BJ (cell line): ENCODE measurements around the gene GNL1. TPM values are rescaled to one million over a fixed set of nuclear protein-coding genes. Genes with fewer than 3 reads are reported as not detected.
"Not testable (repeated sequence)": the region's sequence is repeated elsewhere in the genome, so short reads cannot be mapped to it uniquely, and the experiment has no call there.

ENCODE experiments used
- CTCF ChIA-PET: fragments of 350-600 bp; formaldehyde crosslinking; extraction: SDS; loops from one replicate; lab custom pipeline; 2021; ENCODE audit warnings: antibody characterized with exemption, inconsistent platforms; lab: Yijun Ruan, JAX
- POLR2A ChIA-PET: fragments of 300-600 bp; sonication (Branson Sonifier 250); formaldehyde crosslinking; extraction: SDS; loops from one replicate; lab custom pipeline; 2021; ENCODE audit warnings: antibody characterized with exemption; lab: Charles Lee
- DNase-seq: peaks from one replicate; pipeline ENCODE4 v3.0.0-alpha.2; 2011; ENCODE audit warnings: low read depth
- H3K27me3 ChIP-seq: 2 replicates; pipeline ENCODE4 v1.6.0; 2011; ENCODE audit warnings: low read length; ENCODE audit not compliant: control insufficient read depth, insufficient read depth
- H3K36me3 ChIP-seq: 2 replicates; pipeline ENCODE4 v1.5.1; 2011; ENCODE audit warnings: low read length; ENCODE audit not compliant: control insufficient read depth, insufficient read depth
- H3K4me3 ChIP-seq: 2 replicates; pipeline ENCODE4 v1.5.1; 2011; ENCODE audit warnings: low read depth, mild to moderate bottlenecking, control low read depth, low read length
- polyA plus RNA-seq: library from polyadenylated mRNA; depleted of rRNA; stranded (reverse); fragments of >200 nt; gene quantifications from 2 replicates; pipeline ENCODE4 v1.2.3, GENCODE V29; 2011
- TF ChIP-seq, protein P1 (sequence below): IDR thresholded peaks from 2 replicates; pipeline ENCODE4 v1.5.1; 2011; ENCODE audit warnings: low read depth, mild to moderate bottlenecking, control low read depth, inconsistent platforms, low read length, moderate library complexity; ENCODE audit not compliant: insufficient read depth

The GNL1 gene
- polyA plus RNA-seq, 1 experiment: 47.6 TPM

DNA sequence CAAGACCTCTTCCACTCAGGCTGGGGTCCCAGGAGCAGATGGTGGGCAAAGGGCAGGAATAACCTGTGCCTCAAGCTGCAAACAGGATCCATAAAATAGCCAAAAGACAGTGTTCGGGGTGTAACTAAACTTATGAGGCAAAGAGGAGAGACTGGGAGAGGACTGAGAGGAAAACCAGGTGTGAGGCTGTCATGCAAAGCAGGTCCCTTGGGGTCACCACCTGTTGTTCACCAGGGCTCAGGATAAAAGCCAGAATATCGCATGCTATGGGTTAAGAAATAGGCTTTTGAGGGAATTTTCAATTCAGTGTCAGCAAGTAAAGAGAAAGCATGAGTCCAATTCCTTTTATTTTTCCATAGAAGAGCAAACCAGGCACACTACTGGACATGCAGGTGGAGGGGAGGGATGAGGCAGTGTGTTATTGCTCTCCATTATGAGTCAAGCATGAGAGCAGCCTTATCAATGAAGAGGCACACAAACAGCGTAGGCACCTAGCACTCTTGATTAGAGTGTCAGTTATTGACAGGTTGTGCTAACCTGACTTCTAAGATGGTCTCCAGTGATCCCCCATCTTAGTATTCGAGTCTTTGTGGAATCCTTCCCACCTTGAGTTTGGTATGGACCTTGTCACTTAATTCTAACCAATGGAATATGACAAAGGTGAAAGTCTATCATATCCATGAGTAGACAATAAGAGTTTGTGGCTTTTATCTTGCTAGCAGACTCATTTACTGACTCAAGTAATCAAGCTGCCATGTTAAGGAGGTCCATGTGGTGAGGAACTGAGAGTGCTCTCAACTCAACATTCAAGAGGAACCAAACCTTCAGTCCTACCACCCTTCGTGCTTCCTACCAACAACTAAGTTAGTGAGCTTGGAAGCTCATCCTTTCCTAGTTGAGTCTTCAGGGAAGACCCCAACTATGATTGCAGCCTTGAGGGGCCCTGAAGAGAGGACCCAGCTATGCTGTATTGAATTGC lies 48.2 kb downstream of the GNL1 start:
- DNase-seq: no peak
- no peaks in the 10 kb centered on the region for H3K27me3 ChIP-seq
- no peaks in the 10 kb centered on the region for H3K36me3 ChIP-seq
- no peak overlapping the region for H3K4me3 ChIP-seq
- POLR2A ChIA-PET: no interaction called here
- CTCF ChIA-PET: interaction anchor here (0.7 to 2.5 kb wide), 4 partner anchors 8 to 24 kb away, joined by 3 to 7 read pairs (median 4); no protein-coding TSS in a partner anchor
- TF ChIP-seq, protein P1, sequence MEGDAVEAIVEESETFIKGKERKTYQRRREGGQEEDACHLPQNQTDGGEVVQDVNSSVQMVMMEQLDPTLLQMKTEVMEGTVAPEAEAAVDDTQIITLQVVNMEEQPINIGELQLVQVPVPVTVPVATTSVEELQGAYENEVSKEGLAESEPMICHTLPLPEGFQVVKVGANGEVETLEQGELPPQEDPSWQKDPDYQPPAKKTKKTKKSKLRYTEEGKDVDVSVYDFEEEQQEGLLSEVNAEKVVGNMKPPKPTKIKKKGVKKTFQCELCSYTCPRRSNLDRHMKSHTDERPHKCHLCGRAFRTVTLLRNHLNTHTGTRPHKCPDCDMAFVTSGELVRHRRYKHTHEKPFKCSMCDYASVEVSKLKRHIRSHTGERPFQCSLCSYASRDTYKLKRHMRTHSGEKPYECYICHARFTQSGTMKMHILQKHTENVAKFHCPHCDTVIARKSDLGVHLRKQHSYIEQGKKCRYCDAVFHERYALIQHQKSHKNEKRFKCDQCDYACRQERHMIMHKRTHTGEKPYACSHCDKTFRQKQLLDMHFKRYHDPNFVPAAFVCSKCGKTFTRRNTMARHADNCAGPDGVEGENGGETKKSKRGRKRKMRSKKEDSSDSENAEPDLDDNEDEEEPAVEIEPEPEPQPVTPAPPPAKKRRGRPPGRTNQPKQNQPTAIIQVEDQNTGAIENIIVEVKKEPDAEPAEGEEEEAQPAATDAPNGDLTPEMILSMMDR: no peak

DNA sequence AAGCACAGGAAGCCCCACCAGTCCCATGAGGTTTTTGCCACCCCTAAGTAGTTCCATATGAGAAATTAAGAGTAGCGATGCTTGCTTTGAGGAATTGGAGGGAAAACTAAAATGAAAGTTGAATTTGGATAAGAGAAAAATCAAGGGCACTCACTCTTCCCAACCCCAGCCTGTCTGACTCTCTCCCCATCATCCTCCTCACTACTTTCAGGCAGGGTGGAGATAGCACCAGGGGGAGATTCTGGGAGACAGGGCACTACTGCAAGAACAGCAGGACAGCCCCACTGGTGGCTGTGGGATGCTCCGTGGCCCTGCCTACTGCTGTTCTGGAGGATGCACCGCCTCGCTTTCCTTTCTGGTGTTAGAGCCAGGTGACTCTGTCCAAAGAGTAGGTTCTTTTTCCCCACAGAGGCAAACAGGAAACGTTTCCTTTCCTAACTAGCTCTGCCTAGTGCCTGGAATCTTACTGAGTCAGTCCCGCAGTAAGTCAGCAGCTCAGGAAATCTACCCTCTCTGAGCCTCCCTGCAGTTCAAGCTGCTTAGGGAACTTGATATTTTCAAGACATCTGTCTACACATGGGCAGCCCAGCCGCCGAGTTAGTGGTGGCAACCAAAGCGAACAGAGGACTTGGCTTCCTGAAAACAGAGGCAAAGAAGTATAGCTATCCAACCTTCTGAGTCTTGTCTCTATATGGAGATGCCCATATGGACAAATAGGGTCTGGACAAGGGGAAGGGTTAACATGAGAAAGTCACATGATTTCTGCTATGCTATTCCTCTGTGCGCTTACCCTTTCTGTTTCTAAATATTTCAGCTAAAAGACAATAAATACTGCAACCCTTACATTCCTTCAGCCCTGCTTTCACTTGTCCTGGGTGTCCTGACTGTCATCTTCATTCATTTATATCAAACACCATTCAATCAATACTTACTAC lies 55.6 kb downstream of the GNL1 start:
- TF ChIP-seq, protein P1: no peak
- CTCF ChIA-PET: interaction anchor here (0.5 to 1.7 kb wide), 9 partner anchors 8 to 151 kb away, joined by 3 to 11 read pairs (median 3); no protein-coding TSS in a partner anchor
- H3K4me3 ChIP-seq: no peak overlapping the region

DNA sequence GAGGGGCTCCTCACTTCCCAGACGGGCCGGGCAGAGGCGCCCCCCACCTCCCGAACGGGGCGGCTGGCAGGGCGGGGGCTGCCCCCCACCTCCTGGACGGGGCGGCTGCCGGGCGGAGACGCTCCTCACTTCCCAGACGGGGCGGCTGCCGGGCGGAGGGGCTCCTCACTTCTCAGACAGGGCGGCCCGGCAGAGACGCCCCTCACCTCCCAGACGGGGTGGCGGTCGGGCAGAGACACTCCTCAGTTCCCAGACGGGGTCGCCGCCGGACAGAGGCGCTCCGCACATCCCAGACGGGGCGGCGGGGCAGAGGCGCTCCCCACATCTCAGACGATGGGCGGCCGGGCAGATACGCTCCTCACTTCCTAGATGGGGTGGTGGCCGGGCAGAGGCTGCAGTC lies 57.6 kb downstream of the GNL1 start:
- CTCF ChIA-PET, H3K36me3 ChIP-seq, H3K4me3 ChIP-seq, DNase-seq, POLR2A ChIA-PET, H3K27me3 ChIP-seq: not testable (repeated sequence)

More for the DNA sequence above, 55.6 kb downstream of the GNL1 start:
- DNase-seq: no peak
- POLR2A ChIA-PET: no interaction called here
- Histone ChIP-seq H3K27me3 (no peaks in the 10 kb centered on the region), H3K36me3 (no peaks in the 10 kb centered on the region)

DNA sequence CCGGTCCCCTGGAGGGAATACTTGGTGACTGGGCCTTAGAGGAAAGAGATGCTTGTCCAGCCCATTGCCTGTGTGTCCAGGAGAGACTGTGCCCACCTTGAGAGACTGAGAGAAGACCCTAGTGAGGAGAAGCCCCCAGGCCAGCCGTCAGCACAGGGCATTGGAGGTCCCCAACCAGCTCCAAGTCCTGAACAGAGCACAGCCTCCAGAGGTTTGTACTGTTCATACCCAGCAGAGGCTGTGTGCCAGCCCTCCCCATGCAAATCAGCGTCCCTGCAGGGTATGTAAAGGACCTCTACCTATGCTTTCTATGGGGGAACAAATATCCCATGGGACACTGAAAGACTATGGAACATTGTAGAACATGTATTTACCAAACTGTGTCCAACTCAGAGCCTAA lies 58.6 kb downstream of the GNL1 start:
- ChIA-PET CTCF (interaction anchor here (1.9 to 2.4 kb wide), 2 partner anchors 43 to 47 kb away, joined by 4 to 9 read pairs; no protein-coding TSS in a partner anchor), POLR2A (no interaction called here)
- Histone ChIP-seq H3K27me3 (no peaks in the 10 kb centered on the region), H3K4me3 (no peak overlapping the region), H3K36me3 (peaks cover 9% of the 10 kb centered on the region)
- TF ChIP-seq, protein P1: no peak
- DNase-seq: no peak

DNA sequence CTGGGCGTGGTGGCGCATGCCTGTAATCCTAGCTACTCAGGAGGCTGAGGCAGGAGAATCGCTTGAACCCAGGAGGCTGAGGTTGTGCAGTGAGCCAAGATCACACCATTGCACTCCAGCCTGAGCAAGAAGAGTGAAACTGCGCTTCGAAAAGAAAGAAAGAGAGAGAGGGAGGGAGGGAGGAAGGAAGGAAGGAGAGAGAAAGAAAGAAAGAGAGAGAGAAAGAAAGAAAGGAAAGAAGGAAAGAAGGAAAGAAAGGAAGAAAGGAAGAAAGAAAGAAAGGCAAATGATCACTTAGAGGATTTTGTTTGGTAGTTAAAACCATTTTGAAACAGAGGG lies 59.1 kb downstream of the GNL1 start:
- DNase-seq, POLR2A ChIA-PET, H3K27me3 ChIP-seq, H3K4me3 ChIP-seq: not testable (repeated sequence)
- peaks cover 12% of the 10 kb centered on the region for H3K36me3 ChIP-seq
- CTCF ChIA-PET: interaction anchor here (1.0 to 2.4 kb wide), 4 partner anchors 12 to 47 kb away, joined by 3 to 9 read pairs (median 4); no protein-coding TSS in a partner anchor
